Common myeloid progenitor, CD34-positive (primary cell): ENCODE data around the gene STON1.

Source experiments
- CTCF ChIA-PET: fragments of 350-600 bp; sonication (Branson Sonifier 250); formaldehyde crosslinking; loops from one replicate; lab custom pipeline; 2021; ENCODE audit warnings: antibody characterized with exemption; lab: Charles Lee
- POLR2A ChIA-PET: fragments of 350-600 bp; sonication (Branson Sonifier 250); formaldehyde crosslinking; loops from one replicate; lab custom pipeline; 2021; ENCODE audit warnings: antibody characterized with exemption; lab: Charles Lee
- DNase-seq, 3 donors: peaks; one replicate each; pipeline versions ENCODE4 v3.0.0 to v3.0.0-alpha.2; 2013
- H3K27ac ChIP-seq, 2 experiments: 1 replicate in 1 of 2; 2 replicates in 1 of 2; pipeline ENCODE4 v1.7.0; 2013; ENCODE audit warnings: inconsistent platforms in 2 of 2, low read length in 2 of 2, mild to moderate bottlenecking in 2 of 2, low read depth in 1 of 2, moderate library complexity in 1 of 2; ENCODE audit not compliant: severe bottlenecking in 2 of 2, insufficient read depth in 1 of 2, poor library complexity in 1 of 2
- H3K27me3 ChIP-seq, 5 experiments: replicated peaks in 2 of 5; 1 replicate in 3 of 5; 2 replicates in 2 of 5; pipeline versions ENCODE4 v1.6.1 to v1.7.0; 2013; ENCODE audit warnings: low read length in 4 of 5, mild to moderate bottlenecking in 2 of 5, moderate library complexity in 2 of 5, inconsistent platforms in 1 of 5; ENCODE audit not compliant: insufficient read depth in 5 of 5, control insufficient read depth in 4 of 5
- H3K36me3 ChIP-seq, 4 experiments: 1 replicate in 2 of 4; 2 replicates in 2 of 4; pipeline versions ENCODE4 v1.6.1 to v1.7.0; 2013; ENCODE audit warnings: low read length in 3 of 4, control low read depth in 1 of 4, mild to moderate bottlenecking in 1 of 4; ENCODE audit not compliant: control insufficient read depth in 4 of 4, insufficient read depth in 4 of 4
- H3K4me1 ChIP-seq, 4 experiments: 1 replicate in 3 of 4; 2 replicates in 1 of 4; pipeline versions ENCODE4 v1.6.1 to v1.7.1; 2013; ENCODE audit warnings: low read length in 3 of 4, mild to moderate bottlenecking in 3 of 4, control low read depth in 1 of 4, inconsistent platforms in 1 of 4, moderate library complexity in 1 of 4; ENCODE audit not compliant: control insufficient read depth in 4 of 4, insufficient read depth in 4 of 4; ENCODE audit errors: control extremely low read depth in 1 of 4
- H3K4me3 ChIP-seq, 7 experiments: 1 replicate in 4 of 7; 2 replicates in 3 of 7; pipeline versions ENCODE4 v1.5.1 to v1.7.0; 2013; ENCODE audit warnings: mild to moderate bottlenecking in 7 of 7, low read length in 6 of 7, moderate library complexity in 6 of 7, inconsistent platforms in 2 of 7, low read depth in 2 of 7, control low read depth in 1 of 7; ENCODE audit not compliant: insufficient read depth in 4 of 7, control insufficient read depth in 1 of 7; ENCODE audit errors: extremely low read depth in 1 of 7
- H3K9me3 ChIP-seq, 5 experiments: 1 replicate in 4 of 5; 2 replicates in 1 of 5; pipeline versions ENCODE4 v1.6.1 to v1.7.1; 2013; ENCODE audit warnings: low read length in 4 of 5, mild to moderate bottlenecking in 2 of 5, inconsistent platforms in 1 of 5, low read depth in 1 of 5, moderate library complexity in 1 of 5; ENCODE audit not compliant: control insufficient read depth in 4 of 5, insufficient read depth in 2 of 5; ENCODE audit errors: control extremely low read depth in 1 of 5
- WGBS: methylation state at CpG from one replicate; pipeline ENCODE4 v1.1.5; 2013; ENCODE audit not compliant: insufficient coverage; 5-methylcytosine and 5-hydroxymethylcytosine counted together

Gene STON1

DNA sequence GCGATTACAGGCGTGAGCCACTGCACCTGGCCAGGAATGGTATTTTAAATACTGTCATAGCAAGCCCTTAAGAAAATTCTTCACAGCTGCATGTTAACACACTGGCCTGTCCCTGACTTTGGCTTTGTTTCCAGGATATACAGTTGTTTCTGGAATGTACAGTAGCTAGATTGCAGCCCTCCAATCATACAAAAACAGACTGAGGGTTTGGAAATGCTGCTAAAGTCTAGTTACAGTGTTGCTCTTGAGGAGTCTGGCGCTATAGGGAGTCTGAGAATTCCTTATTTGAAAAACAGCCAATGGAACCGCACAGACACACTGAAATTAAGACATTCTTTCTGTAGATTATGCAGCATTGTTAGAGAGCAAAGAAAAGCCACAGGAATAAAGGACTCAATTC is 37.7 kb downstream of the STON1 start:
- no peak for DNase-seq
- Histone ChIP-seq H3K27me3 (no peaks in the 10 kb centered on the region), H3K9me3 (no peaks in the 10 kb centered on the region), H3K4me3 (no peak overlapping the region), H3K4me1 (no peaks in the 10 kb centered on the region), H3K27ac (no peak overlapping the region), H3K36me3 (no peaks in the 10 kb centered on the region)
- ChIA-PET CTCF (no interaction called here), POLR2A (no interaction called here)
- WGBS: 100% methylated on average over 3 of the region's 4 CpGs

DNA sequence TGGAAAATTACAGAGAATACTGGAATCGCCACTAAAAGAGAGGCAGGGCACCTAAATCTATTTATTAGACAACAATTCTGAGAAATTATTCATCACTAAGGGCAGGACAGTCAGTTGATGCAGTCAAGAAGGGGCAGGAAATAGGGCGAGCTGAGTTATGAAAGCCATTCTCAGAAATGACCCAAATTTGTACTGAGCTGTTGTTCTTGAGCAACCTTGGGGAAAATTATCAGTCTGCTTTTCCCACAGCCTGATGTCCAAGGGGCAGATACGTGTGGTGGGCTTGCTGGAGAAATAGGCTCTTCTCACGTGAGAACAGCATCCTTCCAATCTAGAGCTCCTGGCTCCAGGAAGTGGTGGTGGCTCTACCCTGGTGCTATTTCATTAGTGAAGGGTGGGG is 38.6 kb downstream of the STON1 start:
- no peak overlapping the region for H3K27ac ChIP-seq
- DNase-seq: no peak
- no peaks in the 10 kb centered on the region for H3K27me3 ChIP-seq
- H3K36me3 ChIP-seq: no peaks in the 10 kb centered on the region
- no peak overlapping the region for H3K4me3 ChIP-seq
- no peaks in the 10 kb centered on the region for H3K4me1 ChIP-seq
- WGBS: 92% methylated on average over 2 of the region's 4 CpGs
- CTCF ChIA-PET: interaction anchor here (0.9 kb wide), 1 partner anchor 19 kb away, joined by 3 read pairs; no protein-coding TSS in a partner anchor
- no peaks in the 10 kb centered on the region for H3K9me3 ChIP-seq
- POLR2A ChIA-PET: no interaction called here

DNA sequence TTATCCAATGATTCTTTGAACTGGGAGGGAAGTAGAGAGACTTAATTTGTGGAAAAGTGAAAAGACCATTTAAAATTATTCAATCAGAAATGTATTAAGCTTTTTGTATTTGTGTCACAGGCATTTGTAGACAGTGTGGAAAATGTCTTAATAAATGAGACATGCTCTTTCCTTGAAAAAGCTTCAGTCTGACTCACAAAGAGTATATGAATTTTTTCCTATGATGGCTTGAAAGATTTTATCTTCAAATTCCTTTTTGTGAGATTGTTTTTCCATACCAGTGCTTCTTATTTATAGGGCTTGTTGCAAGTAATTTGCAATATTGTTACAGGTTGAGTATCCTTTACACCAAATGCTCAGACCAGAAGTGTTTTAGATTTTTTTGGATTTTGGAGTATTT is 39.5 kb downstream of the STON1 start:
- Histone ChIP-seq H3K36me3 (no peaks in the 10 kb centered on the region), H3K27ac (no peak overlapping the region), H3K4me3 (no peak overlapping the region), H3K9me3 (no peaks in the 10 kb centered on the region), H3K4me1 (peaks cover 0 to under 1% (median under 1%) of the 10 kb centered on the region in 4 experiments), H3K27me3 (no peaks in the 10 kb centered on the region)
- no peak for DNase-seq
- CTCF ChIA-PET: no interaction called here
- POLR2A ChIA-PET: no interaction called here

DNA sequence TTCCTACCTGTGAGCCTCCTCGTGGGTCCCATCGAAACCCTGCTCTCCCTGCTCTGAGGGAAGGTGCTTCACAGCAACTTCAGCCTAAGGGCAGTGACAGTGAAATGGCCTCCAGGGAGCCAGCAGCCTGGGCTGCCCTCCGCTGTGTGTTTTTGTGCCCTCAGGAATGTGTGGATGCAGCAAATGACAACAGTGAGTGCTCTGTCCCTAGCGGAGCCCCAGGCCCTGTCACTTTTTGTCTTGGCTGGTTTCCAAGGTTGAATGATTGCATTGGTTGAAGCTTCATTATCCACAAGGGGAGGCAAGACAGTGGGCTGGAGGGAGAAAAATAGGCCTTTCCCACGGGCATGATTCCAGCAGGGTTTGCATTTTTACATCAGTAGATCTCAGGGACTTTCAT is 42.9 kb downstream of the STON1 start:
- ChIA-PET CTCF (interaction anchor here (2.4 kb wide), 1 partner anchor 15 kb away, joined by 6 read pairs; no protein-coding TSS in a partner anchor), POLR2A (no interaction called here)
- 92% methylated on average over 5 of the region's 5 CpGs for WGBS
- DNase-seq: no peak
- Histone ChIP-seq H3K27me3 (no peaks in the 10 kb centered on the region), H3K36me3 (no peaks in the 10 kb centered on the region), H3K27ac (no peak overlapping the region), H3K4me3 (no peak overlapping the region), H3K9me3 (no peaks in the 10 kb centered on the region), H3K4me1 (peaks cover 0 to 8% (median 4%) of the 10 kb centered on the region in 4 experiments)

DNA sequence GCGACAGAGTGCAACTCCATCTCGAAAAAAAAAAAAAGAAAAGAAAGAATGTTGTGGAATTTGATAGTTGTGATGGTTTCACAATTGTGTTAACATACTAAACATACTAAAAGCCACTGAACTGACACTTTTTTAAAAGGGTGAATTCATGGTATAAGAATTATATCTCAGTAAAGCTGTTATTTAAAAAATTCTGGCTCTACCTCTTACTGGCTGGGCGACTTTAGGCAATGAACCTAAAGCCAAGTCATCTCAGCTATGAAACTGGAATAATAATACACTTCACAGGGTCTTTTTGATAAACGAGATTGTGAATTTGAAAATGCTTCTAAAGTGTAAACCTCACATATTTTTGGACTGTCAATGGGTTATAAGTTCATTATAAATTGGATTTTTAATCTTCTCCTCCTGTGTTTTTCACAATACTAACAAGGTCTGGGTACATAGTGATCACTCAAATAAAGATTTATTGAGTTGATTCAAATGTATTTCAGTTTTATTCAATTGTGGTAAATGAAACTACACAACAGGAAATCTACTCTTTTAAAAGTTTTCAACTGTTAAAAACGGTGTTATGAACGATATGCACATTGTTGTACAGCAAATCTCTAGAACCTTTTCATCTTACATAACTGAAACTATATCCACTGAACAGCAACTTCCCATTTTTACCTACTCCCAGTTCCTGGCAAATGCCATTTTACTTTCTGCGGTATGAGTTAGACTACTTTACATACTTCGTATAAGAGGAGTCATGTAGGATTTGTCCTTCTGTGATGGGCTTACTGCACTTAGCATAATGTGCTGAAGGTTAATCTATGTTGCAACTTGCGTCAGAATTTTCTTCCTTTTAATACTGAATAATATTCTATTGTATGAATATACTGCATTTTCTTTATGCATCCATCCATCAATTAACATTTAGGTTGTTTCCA is 44.7 kb downstream of the STON1 start:
- ChIA-PET CTCF (no interaction called here), POLR2A (no interaction called here)
- H3K4me3 ChIP-seq: peak overlapping the region in 2 of 7 experiments; percentile 42 to 54
- no peak overlapping the region for H3K27ac ChIP-seq
- H3K27me3 ChIP-seq: no peaks in the 10 kb centered on the region
- no peaks in the 10 kb centered on the region for H3K36me3 ChIP-seq
- H3K4me1 ChIP-seq: peaks cover 0 to 8% (median 4%) of the 10 kb centered on the region in 4 experiments
- H3K9me3 ChIP-seq: no peaks in the 10 kb centered on the region
- DNase-seq: peak; percentile 12 to 47 (median 35)
- 0% methylated on average over 2 of the region's 9 CpGs for WGBS

DNA sequence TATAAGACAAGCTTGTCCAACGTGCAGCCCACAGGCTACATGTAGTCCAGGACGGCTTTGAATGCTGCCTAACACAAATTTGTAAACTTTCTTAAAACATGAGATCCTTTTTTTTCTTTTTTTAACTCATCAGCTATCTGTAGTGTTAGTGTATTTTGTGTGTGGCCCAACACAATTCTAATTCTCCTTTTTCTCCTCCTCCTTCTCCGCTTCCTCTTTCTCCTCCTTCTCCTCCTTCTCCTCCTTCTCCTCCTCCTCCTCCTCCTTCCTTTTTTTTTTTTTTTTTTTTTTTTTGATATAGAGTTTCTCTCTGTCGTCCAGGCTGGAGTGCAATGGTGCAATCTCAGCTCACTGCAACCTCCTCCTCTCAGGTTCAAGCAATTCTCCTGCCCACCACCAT is 48.4 kb downstream of the STON1 start:
- Histone ChIP-seq H3K27me3 (no peaks in the 10 kb centered on the region), H3K4me1 (peaks cover 0 to 8% (median 4%) of the 10 kb centered on the region in 4 experiments), H3K9me3 (peaks cover 0 to 2% (median 0%) of the 10 kb centered on the region in 5 experiments), H3K36me3 (no peaks in the 10 kb centered on the region), H3K27ac (no peak overlapping the region), H3K4me3 (no peak overlapping the region)
- no CpG with 5 or more reads among the region's 4 CpGs for WGBS
- no peak for DNase-seq
- CTCF ChIA-PET: no interaction called here
- POLR2A ChIA-PET: no interaction called here

DNA sequence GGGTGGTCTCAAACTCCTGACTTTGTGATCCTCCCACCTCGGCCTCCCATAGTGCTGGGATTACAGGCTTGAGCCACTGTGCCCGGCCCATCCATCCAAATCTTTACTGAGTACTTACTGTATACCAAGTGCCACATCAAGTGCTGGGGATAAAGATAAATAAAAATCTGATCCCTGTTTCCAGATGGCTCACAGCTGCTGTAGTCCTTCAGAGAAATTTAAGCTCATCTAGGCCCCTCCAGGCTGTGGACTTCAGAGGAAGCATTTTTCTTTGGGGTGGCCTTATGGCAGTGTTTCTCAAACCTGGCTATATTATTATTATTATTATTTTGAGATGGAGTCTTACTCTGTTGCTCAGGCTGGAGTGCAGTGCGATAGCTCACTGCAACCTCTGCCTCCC is 54.0 kb downstream of the STON1 start:
- DNase-seq: no peak
- CTCF ChIA-PET: no interaction called here
- whole genome bisulfite sequencing: 100% methylated on average over 3 of the region's 3 CpGs
- POLR2A ChIA-PET: no interaction called here
- Histone ChIP-seq H3K4me3 (no peak overlapping the region), H3K27me3 (no peaks in the 10 kb centered on the region), H3K9me3 (peaks cover 0 to 2% (median 0%) of the 10 kb centered on the region in 5 experiments), H3K36me3 (no peaks in the 10 kb centered on the region), H3K4me1 (peaks cover 0 to 1% (median under 1%) of the 10 kb centered on the region in 4 experiments), H3K27ac (no peak overlapping the region)
